Measurements from ENCODE around the gene MMRN2.

The MMRN2 gene

DNA sequence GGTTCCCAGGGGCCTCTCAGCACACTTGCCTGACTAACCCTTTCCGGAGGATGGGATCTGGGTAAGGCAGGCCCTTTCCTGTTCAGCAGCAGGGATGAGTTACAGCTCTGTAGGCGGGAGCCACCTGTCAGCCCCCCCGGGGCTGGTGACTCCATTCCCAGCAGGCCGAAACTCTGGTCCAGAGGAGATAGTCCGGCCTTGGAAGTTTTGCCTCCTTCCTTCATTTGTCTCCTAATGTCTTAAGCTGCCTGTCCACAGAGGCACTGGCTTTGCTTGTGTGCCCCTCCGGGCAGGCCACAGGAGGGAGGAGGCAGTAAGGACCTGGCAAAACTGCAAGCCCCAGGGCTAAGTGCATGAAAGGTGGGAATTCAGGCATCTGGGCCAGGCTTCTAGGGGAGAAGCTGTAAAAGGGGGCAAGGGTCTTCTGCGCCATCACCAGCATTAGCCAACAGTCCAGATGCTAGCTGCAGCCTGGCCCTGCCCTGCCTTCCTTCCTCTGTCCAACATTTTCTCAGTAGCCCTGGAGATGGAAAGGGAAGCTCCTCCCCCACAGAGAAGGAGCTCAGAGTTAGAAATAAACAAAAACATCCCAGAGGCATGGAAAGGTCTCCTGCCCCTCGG, 12.1 kb upstream of the MMRN2 start:
- DNase-seq = no peak

DNA sequence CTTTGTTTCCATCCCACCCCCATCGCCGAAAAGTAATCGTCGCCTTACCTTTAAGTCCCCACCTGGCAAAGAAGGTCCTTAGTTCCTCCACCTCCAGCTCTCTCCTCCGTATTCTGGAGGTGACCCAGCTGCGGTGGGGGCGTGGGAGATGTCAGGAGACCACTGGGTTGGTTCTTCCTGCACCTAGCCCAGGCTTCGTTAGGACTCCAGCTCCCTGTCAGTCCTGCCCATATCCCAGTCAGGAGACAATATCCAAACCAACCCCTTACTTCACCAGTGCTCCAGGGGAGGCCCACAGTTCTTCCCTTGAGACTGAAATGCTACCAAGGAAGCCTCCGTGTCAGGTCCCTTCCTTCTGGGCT, 11.6 kb upstream of the MMRN2 start:
- no peak for DNase-seq

DNA sequence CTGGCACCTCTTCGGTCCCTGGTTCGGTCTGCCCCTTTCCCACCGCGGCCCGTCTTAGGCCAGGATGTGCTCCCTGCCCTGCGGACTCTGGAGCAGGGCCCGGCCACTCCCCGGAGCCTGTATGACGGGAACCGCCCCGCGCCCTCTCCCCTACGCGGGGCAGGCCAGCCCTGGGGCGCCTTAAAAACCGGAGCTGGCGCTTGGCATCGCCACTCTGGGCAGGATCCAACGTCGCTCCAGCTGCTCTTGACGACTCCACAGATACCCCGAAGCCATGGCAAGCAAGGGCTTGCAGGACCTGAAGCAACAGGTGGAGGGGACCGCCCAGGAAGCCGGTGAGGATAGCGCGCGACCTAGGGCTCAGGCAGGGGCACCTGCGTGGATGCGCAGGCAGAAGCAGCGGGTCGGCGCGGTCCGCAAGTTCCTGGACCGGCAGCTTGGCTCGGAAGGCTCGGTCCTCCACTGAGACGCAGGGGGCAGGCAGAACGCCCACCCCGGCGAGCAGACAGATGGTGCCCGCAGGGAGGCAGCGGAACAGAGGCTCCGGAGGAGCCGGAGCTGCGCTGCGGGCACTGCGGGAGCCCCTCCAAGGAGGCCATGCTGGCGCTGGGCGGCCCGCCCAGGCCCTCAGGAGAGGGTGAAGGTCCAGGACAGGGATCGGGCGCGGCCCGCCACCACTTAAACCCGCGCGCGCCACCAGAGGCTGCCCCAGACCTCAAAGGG, 11.0 kb upstream of the MMRN2 start, which contains the start of gene ADIRF:
Gene ADIRF (plus strand): TSS at position 212 of the 723 bp plus-strand sequence. CDS start 63 bp downstream, at position 275.
- DNase-seq = no peak

DNA sequence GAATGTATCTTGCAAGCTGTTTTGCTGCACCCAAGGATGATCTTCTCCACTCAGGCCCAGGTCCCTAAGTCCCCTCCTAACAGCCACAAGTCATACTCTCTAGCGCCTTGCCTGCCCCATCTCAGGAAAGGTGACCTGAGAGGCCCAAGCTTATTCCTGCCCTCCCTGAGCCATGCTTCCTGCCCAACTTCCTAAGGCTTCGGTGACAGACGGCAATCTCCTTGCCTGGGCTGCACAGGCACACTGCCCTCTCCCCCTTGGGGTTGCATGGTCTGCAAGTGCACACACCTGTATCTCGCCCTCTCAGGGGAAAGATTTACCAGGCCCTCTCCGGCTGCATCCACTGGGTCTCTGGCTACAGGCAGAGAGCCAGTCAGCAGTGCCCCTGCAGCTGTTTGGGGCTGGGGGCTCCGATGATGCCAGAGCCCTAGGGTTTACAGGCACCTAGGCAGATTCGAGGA, 10.1 kb upstream of the MMRN2 start:
- DNase-seq = no peak

DNA sequence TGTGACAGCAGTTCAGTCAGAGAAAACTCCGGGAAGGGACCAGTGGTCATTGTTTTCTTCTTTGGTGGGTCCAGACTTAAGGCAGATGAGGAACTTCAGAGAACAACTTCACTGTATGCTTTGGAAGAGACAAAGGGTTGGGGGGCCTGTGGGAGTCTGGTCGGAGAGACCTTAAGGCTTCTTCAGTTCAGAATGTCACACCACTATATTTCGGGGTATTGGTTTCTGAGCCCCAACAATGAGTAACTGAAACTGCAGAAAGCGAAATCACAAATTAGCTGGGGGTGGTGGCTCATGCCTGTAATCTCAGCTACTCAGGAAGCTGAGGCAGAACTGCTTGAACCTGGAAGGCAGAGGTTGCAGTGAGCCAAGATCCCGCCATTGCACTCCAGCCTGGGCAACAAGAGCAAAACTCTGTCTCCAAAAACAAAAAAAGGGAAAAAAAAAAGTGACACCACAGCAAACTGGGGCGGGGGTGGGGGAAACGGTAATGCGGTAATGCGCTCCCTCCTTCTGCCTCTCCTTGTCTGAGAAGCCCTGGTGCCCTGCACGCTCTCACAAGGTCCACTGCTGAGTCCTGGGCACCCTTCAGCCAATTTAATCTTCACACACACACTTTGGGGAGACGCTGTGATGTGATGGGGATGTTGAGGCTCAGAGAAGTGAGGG, 8.7 kb upstream of the MMRN2 start:
- DNase-seq = no peak

DNA sequence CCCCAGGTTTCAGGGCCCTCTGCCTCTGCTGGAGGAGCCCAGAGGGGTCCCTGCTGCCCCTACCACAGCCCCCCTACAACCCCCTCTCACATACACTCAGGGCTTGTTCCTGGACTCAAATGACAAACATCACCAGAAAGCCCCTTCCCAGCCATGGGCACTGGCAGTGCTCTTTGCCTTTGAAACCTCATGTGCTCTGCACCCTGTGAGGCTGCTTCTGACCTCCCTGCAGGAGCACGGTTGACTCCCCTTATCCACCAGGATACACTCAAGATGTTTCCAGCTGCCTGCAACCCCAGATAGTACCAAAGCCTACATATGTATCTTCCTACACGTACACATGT, 7.4 kb upstream of the MMRN2 start:
- no peak for DNase-seq

DNA sequence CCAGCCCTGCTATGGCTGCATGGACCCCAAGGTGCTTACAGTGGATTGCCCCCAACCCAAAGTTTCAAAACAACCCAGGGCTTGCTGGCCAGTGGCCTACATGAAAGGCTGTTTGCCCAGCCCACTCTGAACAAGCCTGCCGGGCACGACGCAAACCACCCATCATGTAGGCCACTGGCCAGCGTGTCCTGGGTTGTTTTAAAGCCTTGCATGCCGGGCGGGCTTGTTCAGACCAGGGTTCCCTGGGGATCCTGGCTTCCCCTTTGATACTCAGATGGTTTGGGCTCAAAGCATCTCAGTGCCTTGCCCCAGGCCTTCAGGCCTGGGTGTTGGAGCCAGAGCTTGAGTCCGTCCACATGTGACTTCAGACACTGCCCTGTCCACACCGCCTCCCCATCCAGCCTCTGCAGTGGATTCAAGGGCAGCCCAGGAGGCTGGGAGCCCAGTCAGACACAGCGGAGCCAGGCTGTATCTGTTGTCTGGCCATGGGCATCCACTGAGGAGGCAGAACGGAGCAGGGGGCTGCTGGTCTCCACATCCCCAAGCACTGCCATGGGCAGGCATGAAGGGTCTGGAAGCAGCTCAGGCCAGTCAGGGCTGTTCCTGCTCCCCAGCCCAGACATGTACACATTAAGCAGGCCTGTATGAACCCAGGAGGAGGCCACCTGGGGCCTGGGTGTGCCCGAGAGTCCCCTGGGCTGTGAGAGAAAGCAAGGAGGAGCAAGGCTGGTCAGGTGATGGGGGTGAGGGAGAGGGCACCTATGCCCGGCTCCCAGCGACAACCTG, 6.8 kb upstream of the MMRN2 start:
- no peak for DNase-seq

DNA sequence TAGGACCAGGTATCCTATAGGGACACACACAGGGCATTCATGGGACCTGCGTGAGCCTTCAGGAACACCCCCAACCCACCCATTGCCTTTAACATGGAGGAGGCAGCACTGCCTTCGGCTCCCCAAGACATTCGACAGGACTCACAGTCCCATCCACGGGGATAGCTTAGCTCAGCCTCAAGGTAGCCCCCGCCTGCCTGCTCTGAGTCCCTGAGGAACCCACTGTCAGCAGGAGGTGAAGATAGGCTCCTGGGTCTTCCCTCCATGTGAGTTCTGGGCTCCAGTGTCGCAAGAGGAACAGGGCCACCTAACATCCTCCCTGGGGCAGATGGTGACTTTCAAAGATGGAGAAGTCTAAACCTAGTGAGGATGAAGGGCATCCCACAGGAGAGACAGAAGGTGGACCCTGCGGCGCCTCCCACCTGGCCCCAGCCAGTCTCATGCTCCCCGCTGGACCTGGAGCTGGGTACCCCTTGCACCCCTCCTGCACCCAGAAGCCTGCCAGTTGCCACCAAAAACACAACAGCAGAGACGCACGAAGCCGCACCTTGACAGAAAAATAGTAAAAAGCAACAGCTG, 6.0 kb upstream of the MMRN2 start:
- DNase-seq = no peak

DNA sequence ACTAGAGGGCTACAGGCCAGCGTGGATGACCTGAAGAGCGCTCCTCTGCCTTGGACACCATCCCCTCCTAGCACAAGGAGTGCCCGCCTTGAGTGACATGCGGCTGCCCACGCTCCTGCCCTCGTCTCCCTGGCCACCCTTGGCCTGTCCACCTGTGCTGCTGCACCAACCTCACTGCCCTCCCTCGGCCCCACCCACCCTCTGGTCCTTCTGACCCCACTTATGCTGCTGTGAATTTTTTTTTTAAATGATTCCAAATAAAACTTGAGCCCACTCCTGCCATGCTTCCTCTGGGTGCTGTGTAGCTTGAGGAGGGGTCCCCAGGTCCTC, 5.5 kb upstream of the MMRN2 start:
- DNase-seq = no peak

DNA sequence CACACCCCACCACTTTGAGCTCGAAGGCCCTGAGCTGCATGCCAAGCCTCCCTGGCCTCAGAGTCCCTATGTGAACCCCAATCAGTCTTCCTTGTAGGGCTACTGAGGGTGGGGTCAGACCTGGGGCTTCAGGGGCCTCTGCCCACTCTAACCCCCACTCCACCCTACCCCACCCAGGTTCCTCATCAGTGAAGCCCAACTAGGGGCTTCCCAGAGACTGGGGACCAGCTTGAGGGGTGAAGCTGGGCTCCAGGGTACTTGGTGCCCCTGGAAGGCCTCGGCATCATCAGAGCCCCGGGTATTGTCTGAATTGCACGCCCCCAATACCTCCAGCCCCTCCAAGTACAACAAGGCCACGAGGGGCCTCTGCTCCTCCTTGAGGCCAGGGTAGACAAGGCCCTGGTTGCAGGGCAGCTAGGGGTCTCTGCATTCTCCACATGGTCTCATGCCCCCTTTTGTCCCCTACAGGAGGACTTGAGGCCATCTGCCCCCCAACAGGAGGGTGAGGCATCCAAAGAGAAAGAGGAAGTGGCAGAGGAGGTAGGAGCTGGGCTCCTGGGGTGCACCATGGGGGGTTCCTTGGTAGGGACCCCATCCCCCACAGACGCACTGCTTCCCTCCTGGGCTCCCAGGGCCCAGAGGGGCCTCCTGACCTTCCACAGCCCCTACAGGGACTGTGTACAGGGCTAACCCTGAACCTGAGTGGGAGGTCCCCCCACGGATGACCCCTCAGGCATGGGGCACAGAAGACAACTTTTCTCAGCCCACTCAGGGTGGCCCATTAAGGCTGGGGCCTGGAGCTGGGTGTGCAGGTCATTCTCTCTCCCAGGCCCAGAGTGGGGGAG, 4.9 kb upstream of the MMRN2 start:
- DNase-seq = no peak

DNA sequence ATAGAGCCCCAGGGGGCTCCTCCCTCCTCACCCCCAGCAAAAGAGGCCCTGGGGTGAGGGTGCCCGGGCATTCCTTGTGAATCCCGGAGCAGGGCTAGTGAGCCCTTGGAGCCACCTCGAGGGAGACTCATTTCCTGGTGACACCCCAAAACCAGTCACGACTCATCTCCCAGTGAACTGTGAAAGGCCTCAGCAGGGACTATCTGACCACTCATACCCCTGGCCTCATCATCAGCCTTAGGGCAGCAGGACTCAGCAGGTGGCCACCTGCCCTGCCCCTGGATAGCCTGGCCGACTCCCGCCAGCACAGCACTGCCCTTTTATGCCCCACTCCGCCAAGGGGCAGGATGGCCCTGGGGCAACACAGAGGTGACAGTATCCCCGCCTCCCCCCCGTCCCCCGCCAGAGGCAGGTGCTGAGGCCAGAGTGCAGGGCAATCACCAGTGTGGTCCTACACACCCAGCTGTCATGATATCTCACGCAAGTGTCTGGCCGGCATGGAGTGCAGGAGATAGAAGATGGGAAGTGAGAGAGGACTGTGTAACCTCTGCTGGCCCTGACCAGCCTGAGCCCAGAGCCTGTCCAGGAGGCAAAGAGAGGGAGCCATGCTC, 4.2 kb upstream of the MMRN2 start:
- DNase-seq = no peak

DNA sequence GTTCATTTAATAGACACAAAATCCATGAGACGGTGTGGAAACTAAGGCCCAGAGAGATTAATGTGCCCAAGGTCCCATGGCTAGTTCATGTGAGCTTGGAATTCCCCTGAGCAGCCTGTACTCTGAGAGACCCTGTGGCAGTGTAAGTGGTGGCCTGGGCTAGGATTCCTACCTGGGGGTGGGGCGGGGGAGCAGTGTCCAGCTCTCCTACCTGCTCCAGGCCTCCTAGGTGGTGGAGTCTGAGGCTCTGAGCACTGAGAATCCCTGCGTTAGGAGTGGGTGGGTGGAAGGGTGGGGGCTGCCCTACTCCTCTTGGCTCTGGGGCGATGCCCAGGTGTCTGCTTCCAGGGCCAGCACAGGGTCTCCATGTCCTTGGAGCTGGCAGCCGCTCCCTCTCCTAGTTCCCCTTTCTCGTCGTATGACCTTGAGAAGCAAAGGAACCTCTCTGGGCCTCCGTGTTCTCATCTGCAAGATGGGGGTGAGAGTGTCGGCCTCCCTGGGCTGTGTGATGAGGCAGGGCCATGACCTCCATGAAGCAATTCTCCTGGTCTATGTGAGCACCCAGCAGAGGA, 3.5 kb upstream of the MMRN2 start:
- no peak for DNase-seq

DNA sequence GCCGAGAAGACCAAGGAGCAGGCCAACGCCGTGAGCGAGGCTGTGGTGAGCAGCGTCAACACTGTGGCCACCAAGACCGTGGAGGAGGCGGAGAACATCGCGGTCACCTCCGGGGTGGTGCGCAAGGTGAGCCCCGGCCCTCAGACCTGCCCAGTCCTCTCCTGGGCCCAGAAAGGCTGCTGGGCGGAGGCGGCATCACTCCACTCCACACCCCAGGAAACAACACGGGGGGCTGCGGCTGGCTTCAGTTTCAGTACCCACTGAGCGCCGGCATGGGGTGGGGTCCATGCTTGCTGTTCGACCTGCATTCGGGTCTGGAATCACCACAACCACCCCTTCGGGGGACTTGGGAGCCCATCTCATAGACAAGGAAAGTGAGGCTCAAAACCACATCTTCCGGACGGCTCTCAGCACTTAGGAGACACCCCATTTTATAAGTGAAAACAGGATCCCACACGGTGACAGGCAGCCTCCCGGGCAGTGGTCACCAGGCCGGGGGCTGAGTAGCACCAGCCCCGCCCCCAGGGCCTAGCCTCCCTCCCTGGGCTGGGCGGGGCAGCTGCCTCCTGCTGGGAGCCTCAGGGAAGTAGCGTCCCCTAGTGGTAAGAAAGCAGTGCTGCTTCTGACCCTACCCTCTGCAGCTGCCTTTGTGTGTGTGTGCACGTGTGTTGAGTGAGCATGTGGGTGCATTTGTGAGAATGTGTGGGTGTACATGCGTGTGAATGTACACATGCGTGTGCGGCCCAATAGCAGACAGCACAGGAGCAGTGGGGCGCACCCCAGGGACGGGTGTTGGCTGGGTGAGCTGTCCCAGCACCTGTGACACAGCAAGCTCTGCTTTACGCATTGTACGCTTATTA, 2.8 kb upstream of the MMRN2 start:
- DNase-seq = no peak

DNA sequence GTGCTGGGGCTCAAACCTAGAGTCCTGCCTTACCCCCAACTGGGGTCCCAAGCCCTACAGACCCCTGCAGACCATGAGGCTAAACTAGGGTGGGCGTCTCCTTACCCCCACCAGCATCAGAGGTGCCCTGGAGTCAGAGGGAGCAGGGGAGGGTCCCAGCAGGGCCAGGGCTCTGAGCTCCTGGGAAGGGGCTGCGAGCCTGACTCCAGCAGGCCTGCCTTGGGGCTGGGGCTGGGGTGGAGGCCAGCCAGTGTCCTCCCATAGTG, 2.3 kb upstream of the MMRN2 start:
- DNase-seq = no peak

DNA sequence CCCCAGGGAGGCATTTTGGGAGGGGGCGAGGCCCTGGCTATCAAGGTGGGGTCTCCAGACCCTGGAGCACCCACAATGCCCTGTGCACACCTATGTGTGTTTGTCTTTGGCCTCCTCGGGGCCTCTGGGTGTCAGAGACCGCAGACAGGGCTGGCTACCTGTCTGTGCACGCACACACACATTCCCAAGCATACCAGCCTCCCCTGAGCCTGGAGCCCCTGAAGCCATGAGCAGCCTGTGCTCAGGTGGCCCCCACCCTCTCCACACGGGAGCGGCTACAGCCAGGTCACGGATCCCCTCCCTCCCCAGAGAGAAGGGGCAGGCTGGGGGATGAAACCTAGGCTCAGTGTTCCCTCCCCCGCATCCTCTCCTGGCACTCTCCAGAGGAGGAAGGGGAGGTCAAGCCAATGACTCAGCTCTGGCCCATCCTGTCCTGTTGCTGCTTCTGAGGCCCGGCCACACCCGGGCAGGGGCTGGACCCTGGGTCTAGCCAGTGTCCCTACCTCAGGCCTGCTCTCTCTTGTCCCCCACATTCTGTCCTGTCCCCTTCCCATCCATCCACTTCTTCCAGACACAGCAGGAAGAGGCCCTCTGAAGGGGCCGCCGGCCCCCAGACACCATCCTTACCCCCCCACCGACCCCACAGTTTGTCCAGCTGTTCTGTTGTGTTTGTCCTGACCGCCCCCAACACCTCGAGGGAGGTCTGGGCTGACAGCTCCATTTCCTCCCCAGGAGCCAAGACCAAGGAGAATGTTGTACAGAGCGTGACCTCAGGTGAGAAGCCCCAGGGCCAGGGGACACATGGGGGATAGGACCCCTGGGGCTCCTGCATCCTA, 1.7 kb upstream of the MMRN2 start:
- no peak for DNase-seq

DNA sequence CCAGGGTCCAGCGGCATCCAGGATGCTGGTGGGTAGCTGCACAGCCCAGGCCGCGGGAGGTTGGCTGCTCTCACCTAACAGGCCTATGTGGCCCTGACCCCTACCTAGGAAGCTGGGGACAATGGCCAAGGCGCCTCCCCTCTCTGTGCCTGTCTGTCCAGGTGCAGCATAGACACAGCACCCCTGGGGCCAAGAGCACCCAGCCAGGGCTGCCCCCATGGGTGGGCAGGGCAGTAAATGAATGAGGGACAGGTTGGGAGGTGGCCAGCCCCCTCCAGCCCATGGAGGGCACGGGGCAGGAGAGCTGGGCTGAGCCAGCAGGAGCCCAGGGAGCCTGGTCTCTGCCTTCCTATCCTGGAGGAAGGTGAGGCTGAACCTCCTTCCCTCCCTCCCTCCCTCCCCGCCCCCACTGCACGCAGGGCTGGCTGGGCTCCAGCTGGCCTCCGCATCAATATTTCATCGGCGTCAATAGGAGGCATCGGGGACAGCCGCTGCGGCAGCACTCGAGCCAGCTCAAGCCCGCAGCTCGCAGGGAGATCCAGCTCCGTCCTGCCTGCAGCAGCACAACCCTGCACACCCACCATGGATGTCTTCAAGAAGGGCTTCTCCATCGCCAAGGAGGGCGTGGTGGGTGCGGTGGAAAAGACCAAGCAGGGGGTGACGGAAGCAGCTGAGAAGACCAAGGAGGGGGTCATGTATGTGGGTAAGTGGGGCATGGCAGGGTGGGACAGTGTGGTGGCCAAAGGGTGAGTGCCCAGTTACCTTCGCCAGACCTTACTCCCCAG, 893 bp upstream of the MMRN2 start, which contains the start of gene SNCG:
Gene SNCG (plus strand): TSS at position 484 of the 785 bp plus-strand sequence. CDS start 99 bp downstream, at position 583.
- DNase-seq = no peak

DNA sequence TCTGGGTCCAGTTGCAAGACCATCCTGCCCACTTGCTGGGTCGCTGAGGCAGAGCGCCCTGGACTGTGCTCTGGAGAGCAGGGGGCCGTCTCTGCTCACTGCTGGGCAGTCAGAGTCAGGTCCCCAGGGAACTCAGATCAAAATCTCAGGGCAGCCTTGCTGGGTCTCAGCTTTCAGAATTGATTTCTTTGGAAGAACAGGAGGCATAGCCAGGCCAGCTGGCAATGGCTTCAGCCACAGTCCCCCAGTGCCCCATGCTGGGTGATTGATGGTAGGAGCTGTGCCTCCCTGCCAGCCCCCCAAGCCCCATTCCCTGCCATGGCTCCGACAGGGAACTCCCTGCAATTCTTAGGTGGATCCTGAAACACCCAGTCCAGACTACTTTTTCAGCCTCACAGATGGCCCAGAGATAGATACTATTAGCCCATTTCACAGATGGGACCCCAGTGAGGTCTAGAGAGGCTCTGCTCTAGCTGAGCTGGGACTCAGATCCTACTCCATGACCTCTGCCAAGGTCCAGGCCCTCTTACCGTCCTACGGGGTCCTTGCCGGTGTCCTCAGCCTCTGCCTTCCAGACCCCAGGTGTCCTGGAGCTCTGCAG, 467 bp downstream of the MMRN2 start:
- no peak for DNase-seq

DNA sequence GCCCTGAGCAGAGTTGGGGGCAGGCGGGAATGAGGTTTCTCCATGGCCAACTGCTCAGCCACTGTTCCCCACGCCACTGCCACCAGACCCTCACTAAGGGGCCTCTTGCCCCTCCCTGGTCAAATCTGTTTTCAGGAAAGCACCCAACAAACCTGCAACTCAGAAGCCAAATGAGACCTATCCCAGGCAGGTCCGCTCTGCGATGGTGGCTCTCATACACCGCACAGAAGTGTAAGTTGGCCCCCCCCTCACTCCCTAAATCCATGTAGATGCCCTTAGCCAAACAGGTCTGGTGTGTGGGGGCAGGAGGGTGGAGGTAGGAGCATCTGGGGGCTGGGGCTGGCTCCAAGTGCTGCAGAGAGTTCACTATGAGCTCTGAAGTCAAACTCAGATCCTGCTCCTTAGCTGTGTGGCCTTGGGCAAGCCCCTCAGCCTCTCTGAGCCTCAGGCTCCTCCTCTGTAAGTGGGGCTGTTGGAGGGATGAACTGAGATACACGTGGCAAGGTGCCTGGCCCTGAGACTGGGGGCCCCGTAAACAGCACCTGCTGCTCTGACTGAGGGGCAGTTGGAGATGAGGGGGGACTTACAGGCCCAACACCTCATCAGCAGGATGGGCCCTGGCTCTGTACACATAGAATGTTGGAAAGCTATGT, 1.1 kb downstream of the MMRN2 start:
- no peak for DNase-seq
